ENCODE measurements around the gene CGRRF1. TPM values are rescaled to one million over a fixed set of nuclear protein-coding genes. Genes with fewer than 3 reads are reported as not detected.

The CGRRF1 gene
- total and polyA plus RNA-seq, 2 of the 13 experiments (the other 11 are each of a cell fraction or from before 2014, with no cell fraction given): 16.8 to 18.2 TPM

DNA sequence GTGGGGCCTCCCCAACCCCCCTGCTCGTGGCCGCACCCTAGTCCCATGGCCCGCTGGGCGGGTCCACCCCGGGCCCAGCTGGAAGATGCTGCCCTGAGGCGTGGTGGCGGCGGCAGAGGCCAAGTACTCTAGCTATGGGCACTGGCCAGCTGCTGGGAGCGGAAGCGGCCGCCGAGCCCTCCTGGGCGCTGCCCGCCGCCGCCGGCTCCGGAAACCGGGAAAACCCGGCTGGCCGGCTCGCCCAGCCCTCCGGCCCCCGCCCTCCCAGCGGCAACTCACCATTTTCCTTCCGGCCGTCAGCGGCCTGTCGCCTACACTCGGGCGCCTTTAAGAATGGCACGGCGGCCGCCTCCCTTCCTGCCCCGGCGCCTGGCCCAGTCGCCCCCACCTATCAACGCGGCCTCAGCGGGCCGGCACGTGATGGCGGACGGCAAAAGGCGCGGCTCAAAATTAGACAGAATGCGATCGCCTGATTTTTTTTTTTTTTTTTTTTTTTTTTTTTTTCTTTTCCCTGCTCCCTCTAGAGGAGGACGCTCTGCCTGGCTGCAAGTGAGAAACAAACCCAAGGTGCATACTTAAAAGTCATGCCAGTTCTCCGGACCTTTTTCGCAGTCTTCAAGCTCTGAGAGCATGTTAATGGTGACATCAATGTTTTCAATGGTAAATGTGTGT lies 20.9 kb upstream of the CGRRF1 start, which contains the start of gene GMFB (continued):
- TF ChIP-seq, protein P1, sequence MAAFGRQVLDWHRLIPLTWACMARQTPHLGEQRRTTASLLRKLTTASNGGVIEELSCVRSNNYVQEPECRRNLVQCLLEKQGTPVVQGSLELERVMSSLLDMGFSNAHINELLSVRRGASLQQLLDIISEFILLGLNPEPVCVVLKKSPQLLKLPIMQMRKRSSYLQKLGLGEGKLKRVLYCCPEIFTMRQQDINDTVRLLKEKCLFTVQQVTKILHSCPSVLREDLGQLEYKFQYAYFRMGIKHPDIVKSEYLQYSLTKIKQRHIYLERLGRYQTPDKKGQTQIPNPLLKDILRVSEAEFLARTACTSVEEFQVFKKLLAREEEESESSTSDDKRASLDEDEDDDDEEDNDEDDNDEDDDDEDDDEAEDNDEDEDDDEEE (CRISPR knock-in tag; IDR thresholded peaks at IDR 0.05): peak; percentile 82; the same call in 1 of the 2 replicates
- 0 out of 2 replicates have a peak, but pooled peaks have one; percentile 16 for TF ChIP-seq ZBTB42 (CRISPR knock-in tag; IDR thresholded peaks at IDR 0.05)
- no peak for TF ChIP-seq ZNF660 (CRISPR knock-in tag; IDR thresholded peaks at IDR 0.05; ENCODE audit: borderline replicate concordance, low read depth)
- TF ChIP-seq RAD21 (CRISPR knock-in tag; IDR thresholded peaks at IDR 0.05): 0 out of 2 replicates have a peak, but pooled peaks have one; percentile 65
- TF ChIP-seq, protein P2, sequence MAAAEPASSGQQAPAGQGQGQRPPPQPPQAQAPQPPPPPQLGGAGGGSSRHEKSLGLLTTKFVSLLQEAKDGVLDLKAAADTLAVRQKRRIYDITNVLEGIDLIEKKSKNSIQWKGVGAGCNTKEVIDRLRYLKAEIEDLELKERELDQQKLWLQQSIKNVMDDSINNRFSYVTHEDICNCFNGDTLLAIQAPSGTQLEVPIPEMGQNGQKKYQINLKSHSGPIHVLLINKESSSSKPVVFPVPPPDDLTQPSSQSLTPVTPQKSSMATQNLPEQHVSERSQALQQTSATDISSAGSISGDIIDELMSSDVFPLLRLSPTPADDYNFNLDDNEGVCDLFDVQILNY (CRISPR knock-in tag; conservative IDR thresholded peaks at IDR 0.05): no peak
- no peak for TF ChIP-seq ZNF382 (CRISPR knock-in tag; IDR thresholded peaks at IDR 0.05; ENCODE audit: borderline replicate concordance)
- TF ChIP-seq ZNF790 (CRISPR knock-in tag; IDR thresholded peaks at IDR 0.05; ENCODE audit: borderline replicate concordance): no peak
- peak; percentile 57; the same call in 1 of the 2 replicates for TF ChIP-seq MTA1 (CRISPR knock-in tag; IDR thresholded peaks at IDR 0.05; ENCODE audit: borderline replicate concordance)
- TF ChIP-seq ZNF850 (CRISPR knock-in tag; conservative IDR thresholded peaks at IDR 0.05): peak; percentile 57; the same call in 1 of the 2 replicates
- TF ChIP-seq ZNF788 (CRISPR knock-in tag; IDR thresholded peaks at IDR 0.05; ENCODE audit: borderline replicate concordance): peak; percentile 75
- TF ChIP-seq ZNF709 (CRISPR knock-in tag; IDR thresholded peaks at IDR 0.05): peak; percentile 79; the same call in 1 of the 2 replicates
- peak; percentile 66; the same call in 1 of the 2 replicates for TF ChIP-seq MYC (CRISPR knock-in tag; IDR thresholded peaks at IDR 0.05; ENCODE audit: borderline replicate concordance)
- peak; percentile 96 for TF ChIP-seq POGZ (CRISPR knock-in tag; IDR thresholded peaks at IDR 0.05)
- TF ChIP-seq SIN3B (IDR thresholded peaks at IDR 0.05; ENCODE audit: low read length): no peak
- no peak for TF ChIP-seq GTF2F1 (IDR thresholded peaks at IDR 0.05; ENCODE audit: low read length)
- no peak for TF ChIP-seq SMAD1 (CRISPR knock-in tag; IDR thresholded peaks at IDR 0.05; ENCODE audit: borderline replicate concordance, low read depth)
- TF ChIP-seq ZNF839 (CRISPR knock-in tag; IDR thresholded peaks at IDR 0.05; ENCODE audit: borderline replicate concordance): no peak
- TF ChIP-seq SP1 (IDR thresholded peaks at IDR 0.05): no peak
- TF ChIP-seq SP1 (CRISPR knock-in tag; IDR thresholded peaks at IDR 0.05): peak; percentile 42; the same call in 1 of the 2 replicates
- TF ChIP-seq SRF (IDR thresholded peaks at IDR 0.05; ENCODE audit: low read depth, low read length): no peak
- no peak for TF ChIP-seq RARG (CRISPR knock-in tag; IDR thresholded peaks at IDR 0.05; ENCODE audit: low read depth)
- no peak for TF ChIP-seq PAWR (CRISPR knock-in tag; IDR thresholded peaks at IDR 0.05; ENCODE audit: borderline replicate concordance)
- no peak for TF ChIP-seq CBX5 (CRISPR knock-in tag; IDR thresholded peaks at IDR 0.05; ENCODE audit: borderline replicate concordance)
- TF ChIP-seq SALL1 (CRISPR knock-in tag; IDR thresholded peaks at IDR 0.05): peak; percentile 76
- peak; percentile 70 for TF ChIP-seq IKZF4 (CRISPR knock-in tag; IDR thresholded peaks at IDR 0.05; ENCODE audit: borderline replicate concordance, low read depth, not compliant biosample characterization)
- TF ChIP-seq ZNF776 (CRISPR knock-in tag; IDR thresholded peaks at IDR 0.05): peak; percentile 73; the same call in 1 of the 2 replicates
- no peak for TF ChIP-seq ZNF530 (CRISPR knock-in tag; IDR thresholded peaks at IDR 0.05; ENCODE audit: low read depth)
- no peak; the same call in 1 of the 2 replicates for TF ChIP-seq ZNF460 (CRISPR knock-in tag; IDR thresholded peaks at IDR 0.05; ENCODE audit: borderline replicate concordance)
- TF ChIP-seq ZNF678 (CRISPR knock-in tag; IDR thresholded peaks at IDR 0.05): no peak

Measured in HepG2 (cell line).